Activated naive CD4-positive, alpha-beta T cell treated with anti-CD3 and anti-CD28 coated beads, Interleukin-2, amount 10 ng/mL, durations not matched to agents 7 days and 5 days (primary cell): ENCODE measurements around the gene FAM180B.
A peak's percentile ranks its signal among the peaks of the same experiment; 100 is the strongest.
"Not testable (repeated sequence)": the region's sequence is repeated elsewhere in the genome, so short reads cannot be mapped to it uniquely, and the experiment has no call there.

Experiments used
- CTCF ChIA-PET: fragments of 350-600 bp; sonication (Branson Sonifier 250); formaldehyde crosslinking; loops from one replicate; lab custom pipeline; 2021; ENCODE audit warnings: antibody characterized with exemption; lab: Charles Lee
- DNase-seq: peaks from one replicate; pipeline ENCODE4 v3.0.0-alpha.2; 2020
- H3K27ac Mint-ChIP-seq: one replicate; pipeline ENCODE4 v1.8.0; 2021; ENCODE audit warnings: mild to moderate bottlenecking, moderate library complexity, mixed read lengths
- H3K27me3 Mint-ChIP-seq: one replicate; pipeline ENCODE4 v1.8.0; 2021; ENCODE audit warnings: mild to moderate bottlenecking, mixed read lengths
- H3K36me3 Mint-ChIP-seq: one replicate; pipeline ENCODE4 v1.8.0; 2021; ENCODE audit warnings: mixed read lengths
- H3K4me1 Mint-ChIP-seq: one replicate; pipeline ENCODE4 v1.8.0; 2021; ENCODE audit warnings: mixed read lengths
- H3K4me3 Mint-ChIP-seq: one replicate; pipeline ENCODE4 v1.8.0; 2021; ENCODE audit warnings: mild to moderate bottlenecking, moderate library complexity, mixed read lengths
- H3K9me3 Mint-ChIP-seq: one replicate; pipeline ENCODE4 v1.8.0; 2021; ENCODE audit warnings: mixed read lengths

Gene FAM180B, protein sequence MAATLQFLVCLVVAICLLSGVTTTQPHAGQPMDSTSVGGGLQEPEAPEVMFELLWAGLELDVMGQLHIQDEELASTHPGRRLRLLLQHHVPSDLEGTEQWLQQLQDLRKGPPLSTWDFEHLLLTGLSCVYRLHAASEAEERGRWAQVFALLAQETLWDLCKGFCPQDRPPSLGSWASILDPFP

DNA sequence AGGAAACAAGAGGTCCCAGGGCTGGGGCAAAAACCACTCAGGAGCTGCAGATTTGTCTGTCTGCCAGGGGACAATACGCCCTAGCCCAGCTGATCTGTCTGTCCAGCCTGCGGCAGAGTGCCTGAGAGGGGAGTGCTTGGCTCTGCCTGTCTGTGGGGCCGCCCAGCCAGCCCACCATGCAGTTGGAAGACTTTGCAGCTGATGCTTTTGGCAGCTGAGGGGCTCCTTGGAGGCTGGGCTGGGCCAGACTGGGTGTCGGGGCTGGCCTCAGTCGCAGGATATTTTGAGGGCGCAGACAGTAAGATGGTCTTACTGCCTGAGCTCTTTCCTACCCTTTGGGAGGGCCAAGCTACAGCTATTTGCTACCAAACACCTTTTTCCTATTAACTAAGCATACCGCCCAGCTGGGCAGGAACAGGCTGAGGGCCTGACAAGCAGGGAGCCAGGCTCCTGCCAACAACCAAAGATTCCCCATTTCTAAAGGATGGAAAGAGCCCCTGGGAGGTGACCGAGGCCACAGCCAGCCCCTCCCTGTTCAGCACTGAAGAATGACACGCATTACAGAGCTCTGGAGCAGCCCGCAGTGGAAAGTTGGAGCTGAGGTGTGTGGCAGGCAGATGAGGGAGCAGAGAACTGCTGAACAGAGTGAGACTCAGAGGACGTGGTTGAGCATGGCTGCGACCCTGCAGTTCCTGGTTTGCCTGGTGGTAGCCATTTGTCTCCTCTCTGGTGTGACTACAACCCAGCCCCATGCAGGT is at the start of gene FAM180B:
Gene FAM180B (plus strand): TSS at position 581 of the 758 bp plus-strand sequence. CDS start 91 bp downstream, at position 672.
- CTCF ChIA-PET: no interaction called here
- peaks cover 4% of the 10 kb centered on the region for H3K4me1 Mint-ChIP-seq
- H3K27me3 Mint-ChIP-seq: no peaks in the 10 kb centered on the region
- H3K4me3 Mint-ChIP-seq: no peak within 1 kb of the TSS
- H3K36me3 Mint-ChIP-seq: peaks cover 26% of the 10 kb centered on the region
- no peaks in the 10 kb centered on the region for H3K9me3 Mint-ChIP-seq
- no peak for DNase-seq
- no peak within 1 kb of the TSS for H3K27ac Mint-ChIP-seq

DNA sequence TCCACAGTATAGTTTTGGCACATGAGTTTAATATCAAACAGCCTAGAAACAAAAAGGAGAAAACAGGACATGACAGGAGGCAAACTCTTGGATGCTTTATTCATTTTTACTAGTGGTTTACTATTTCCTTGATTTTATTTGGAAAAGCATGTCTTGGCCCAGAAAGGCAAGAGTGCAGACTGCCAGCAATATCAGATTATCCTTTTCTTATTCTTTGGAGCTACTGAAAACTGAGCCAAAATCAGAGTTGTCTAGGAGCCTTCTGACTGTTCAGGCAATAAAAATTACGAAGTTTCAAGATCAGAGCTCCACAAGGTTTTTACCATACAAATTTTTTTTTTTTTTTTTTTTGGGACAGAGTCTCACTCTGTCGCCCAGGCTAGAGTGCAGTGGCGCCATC is 49.6 kb upstream of the FAM180B start:
- DNase-seq: no peak
- Mint-ChIP-seq H3K36me3 (peaks cover 25% of the 10 kb centered on the region), H3K27ac (no peak overlapping the region), H3K4me3 (no peak overlapping the region), H3K9me3 (no peaks in the 10 kb centered on the region), H3K4me1 (peaks cover 35% of the 10 kb centered on the region), H3K27me3 (no peaks in the 10 kb centered on the region)
- CTCF ChIA-PET: interaction anchor here (1.1 to 1.7 kb wide), 3 partner anchors 8 to 28 kb away, joined by 3 to 5 read pairs (median 3); partner anchors contain the start of gene CELF1

DNA sequence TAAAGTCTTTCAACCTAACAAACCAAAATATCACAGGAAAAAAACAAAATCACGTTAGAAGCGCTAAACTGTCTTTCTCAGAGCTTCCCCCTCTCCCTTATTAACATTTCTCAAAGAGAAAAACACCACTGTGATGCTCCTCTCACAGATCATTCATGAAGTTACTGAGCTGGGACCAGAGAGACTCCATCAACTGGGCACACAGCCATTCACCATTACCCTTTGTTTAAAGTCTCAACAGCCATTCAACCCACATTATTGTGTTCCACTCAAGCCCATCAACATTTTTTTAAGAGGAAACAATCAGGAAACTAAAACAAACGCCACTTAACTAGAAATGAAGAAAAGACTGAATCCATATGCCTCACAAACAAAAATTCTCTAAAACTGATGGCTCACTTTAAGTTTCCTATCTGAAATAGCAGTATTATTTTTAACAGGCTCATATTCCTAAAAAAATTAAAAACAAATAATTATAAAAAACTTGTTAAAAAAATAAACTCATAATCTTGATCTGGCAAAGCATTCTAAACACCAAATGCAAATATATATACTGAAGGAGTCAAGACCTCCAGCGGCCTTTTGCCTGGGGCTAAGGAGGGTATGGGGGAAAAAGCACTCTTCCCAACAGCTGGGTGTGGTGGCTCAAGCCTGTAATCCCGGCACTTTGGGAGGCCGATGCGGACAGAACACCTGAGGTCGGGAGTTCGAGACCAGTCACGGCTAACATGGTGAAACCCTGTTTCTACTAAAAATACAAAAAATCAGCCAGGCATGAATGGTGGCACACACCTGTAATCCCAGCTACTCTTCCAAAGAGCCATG is 47.5 kb upstream of the FAM180B start:
- peaks cover 25% of the 10 kb centered on the region for H3K36me3 Mint-ChIP-seq
- H3K27me3 Mint-ChIP-seq: no peaks in the 10 kb centered on the region
- H3K27ac Mint-ChIP-seq: no peak overlapping the region
- H3K4me1 Mint-ChIP-seq: peaks cover 43% of the 10 kb centered on the region
- H3K9me3 Mint-ChIP-seq: no peaks in the 10 kb centered on the region
- DNase-seq: no peak
- no peak overlapping the region for H3K4me3 Mint-ChIP-seq
- CTCF ChIA-PET: interaction anchor here (0.7 to 1.7 kb wide), 4 partner anchors 13 to 15 kb away, joined by 3 to 5 read pairs (median 4); partner anchors contain the start of gene CELF1

DNA sequence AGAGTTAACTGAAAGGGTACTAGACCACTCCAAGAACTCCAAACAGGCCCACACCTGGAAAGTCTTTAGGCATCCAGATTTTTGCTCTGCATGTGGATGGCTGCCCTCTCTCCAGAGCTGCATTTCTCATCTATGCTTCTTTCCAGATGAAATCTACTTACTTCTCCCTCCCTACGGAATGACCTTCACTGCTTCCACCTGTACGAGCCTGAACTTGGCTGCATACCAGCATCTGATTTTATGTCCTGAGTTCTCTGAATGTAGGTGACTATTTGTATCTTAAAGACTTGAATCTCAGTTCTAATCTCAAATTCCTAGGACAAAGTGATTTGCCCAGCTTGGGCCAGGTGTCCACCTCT is 46.8 kb upstream of the FAM180B start:
- Mint-ChIP-seq H3K27ac (no peak overlapping the region), H3K9me3 (no peaks in the 10 kb centered on the region), H3K4me3 (no peak overlapping the region), H3K27me3 (no peaks in the 10 kb centered on the region), H3K36me3 (peaks cover 25% of the 10 kb centered on the region), H3K4me1 (peaks cover 47% of the 10 kb centered on the region)
- no peak for DNase-seq
- CTCF ChIA-PET: interaction anchor here (1.6 kb wide), 1 partner anchor 14 kb away, joined by 5 read pairs; no protein-coding TSS in a partner anchor

DNA sequence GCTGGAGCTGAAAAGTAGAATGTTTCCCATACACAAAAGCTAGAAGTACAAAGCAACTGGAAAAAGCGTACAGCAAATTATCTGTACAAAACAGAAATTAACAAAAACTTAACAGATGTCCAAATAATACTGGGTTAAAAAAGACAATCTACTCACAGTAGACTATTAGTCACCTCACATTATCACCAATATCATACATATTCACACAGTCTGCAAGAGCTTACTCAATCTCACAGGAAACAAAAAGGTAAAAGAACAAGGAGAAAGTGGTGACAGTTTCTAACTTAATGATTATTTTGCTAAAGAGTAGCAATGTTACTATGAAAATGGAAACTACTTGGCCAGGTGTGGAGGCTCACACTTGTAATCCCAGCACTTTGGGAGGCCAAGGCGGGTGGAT is 45.4 kb upstream of the FAM180B start:
- CTCF ChIA-PET: interaction anchor here (2.0 kb wide), 1 partner anchor 10 kb away, joined by 13 read pairs; no protein-coding TSS in a partner anchor
- Mint-ChIP-seq H3K36me3 (peaks cover 20% of the 10 kb centered on the region), H3K4me3 (no peak overlapping the region), H3K27me3 (no peaks in the 10 kb centered on the region), H3K27ac (no peak overlapping the region), H3K4me1 (peaks cover 44% of the 10 kb centered on the region), H3K9me3 (no peaks in the 10 kb centered on the region)
- no peak for DNase-seq

DNA sequence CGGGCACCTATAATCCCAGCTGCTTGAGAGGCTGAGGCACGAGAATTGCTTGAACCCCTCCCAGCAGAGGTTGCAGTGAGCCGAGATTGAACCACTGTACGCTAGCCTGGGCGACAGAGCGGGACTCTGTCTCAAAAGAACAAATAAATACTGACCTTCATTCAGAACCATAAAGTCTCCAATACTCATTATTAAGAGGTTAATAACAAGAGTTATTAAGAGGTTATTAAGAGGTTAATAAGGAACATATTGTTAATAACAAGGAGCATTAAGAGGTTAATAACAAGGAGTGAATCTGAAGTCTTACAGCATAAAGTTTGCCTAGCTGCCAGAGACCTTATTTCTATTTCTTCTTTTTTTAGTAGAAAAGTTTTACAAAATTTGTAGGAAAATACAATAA is 41.2 kb upstream of the FAM180B start:
- Mint-ChIP-seq H3K36me3 (peaks cover 19% of the 10 kb centered on the region), H3K27ac (no peak overlapping the region), H3K9me3 (no peaks in the 10 kb centered on the region), H3K27me3 (no peaks in the 10 kb centered on the region), H3K4me1 (peaks cover 50% of the 10 kb centered on the region), H3K4me3 (no peak overlapping the region)
- CTCF ChIA-PET: no interaction called here
- DNase-seq: no peak

DNA sequence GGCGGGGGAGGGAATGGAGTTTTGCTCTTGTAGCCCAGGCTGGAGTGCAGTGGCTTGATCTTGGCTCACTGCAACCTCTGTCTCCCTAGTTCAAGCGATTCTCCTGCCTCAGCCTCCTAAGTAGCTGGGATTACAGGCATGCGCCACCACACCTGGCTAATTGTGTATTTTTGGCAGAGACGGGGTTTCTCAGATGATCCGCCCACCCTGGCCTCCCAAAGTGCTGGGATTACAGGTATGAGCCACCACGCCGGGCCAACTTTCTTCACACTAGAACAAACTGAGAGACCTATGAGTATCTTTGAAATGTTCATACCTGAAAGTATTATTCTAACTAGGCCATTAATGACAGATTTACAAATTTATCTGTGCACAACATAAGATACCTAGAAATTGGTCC is 40.2 kb upstream of the FAM180B start:
- H3K4me3 Mint-ChIP-seq, H3K27me3 Mint-ChIP-seq, DNase-seq, H3K9me3 Mint-ChIP-seq, CTCF ChIA-PET, H3K27ac Mint-ChIP-seq: not testable (repeated sequence)
- Mint-ChIP-seq H3K36me3 (peaks cover 19% of the 10 kb centered on the region), H3K4me1 (peaks cover 50% of the 10 kb centered on the region)

DNA sequence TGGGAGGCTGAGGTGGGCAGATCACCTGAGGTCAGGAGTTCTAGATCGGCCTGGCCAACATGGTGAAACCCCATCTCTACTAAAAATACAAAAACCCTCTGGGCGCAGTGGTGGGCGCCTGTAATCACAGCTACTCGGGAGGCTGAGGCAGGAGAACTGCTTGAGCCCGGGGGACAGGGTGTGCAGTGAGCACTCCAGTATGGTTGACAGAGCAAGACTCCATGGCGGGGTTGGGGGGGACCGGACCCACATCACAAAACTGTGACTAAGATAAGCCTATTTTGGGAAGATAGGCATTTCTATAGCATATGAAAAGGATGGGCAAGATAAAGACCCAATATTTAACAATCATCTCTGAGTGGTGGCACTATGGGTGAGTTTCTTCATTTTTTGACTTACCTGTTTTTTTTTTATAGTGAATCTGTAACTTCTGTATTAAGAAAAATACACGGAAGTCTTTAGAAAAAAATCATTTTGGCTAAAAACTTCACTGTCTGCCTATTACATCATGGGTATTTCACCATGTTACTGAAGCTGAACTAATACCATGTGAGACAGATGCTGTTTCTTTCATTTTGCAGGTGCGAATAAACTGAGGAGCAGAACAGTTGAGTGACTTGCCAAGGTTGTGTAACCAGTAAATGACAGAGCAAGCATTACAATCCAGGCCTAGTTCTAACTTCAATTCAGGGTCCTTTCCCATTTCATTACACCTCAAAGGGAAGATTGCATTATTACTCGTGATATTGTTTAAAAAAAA is 36.0 kb upstream of the FAM180B start:
- no peak for DNase-seq
- Mint-ChIP-seq H3K36me3 (peaks cover 31% of the 10 kb centered on the region), H3K9me3 (no peaks in the 10 kb centered on the region), H3K4me1 (peaks cover 53% of the 10 kb centered on the region), H3K27me3 (peaks cover 4% of the 10 kb centered on the region), H3K4me3 (peak overlapping the region; percentile 47), H3K27ac (peak overlapping the region; percentile 7)
- CTCF ChIA-PET: interaction anchor here (3.2 kb wide), 1 partner anchor 9 kb away, joined by 13 read pairs; no protein-coding TSS in a partner anchor

DNA sequence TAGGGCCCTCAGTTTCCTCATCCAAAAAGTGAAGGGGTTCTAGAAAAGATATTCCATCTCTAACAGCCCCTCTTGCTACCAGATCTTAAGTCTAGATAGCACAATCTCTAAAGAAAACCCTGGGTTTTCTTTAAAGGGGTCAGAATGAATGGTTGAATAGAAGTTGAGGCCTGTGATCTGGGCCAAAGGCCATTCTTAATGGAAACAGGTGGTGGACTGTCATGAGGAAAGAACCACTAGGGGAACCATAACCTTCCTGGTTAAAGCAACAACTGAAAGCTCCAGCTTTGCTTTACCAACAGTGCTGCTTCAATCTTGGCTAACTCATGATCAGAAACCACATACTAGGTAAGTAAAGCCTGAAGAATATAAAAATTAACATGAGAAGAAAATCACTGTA is 35.4 kb upstream of the FAM180B start:
- CTCF ChIA-PET: interaction anchor here (1.0 to 3.2 kb wide), 5 partner anchors 10 to 42 kb away, joined by 3 to 13 read pairs (median 3); no protein-coding TSS in a partner anchor
- no peak for DNase-seq
- peaks cover 4% of the 10 kb centered on the region for H3K27me3 Mint-ChIP-seq
- H3K4me3 Mint-ChIP-seq: peak overlapping the region; percentile 99
- peaks cover 31% of the 10 kb centered on the region for H3K36me3 Mint-ChIP-seq
- H3K9me3 Mint-ChIP-seq: no peaks in the 10 kb centered on the region
- H3K27ac Mint-ChIP-seq: peak overlapping the region; percentile 95
- peaks cover 53% of the 10 kb centered on the region for H3K4me1 Mint-ChIP-seq

DNA sequence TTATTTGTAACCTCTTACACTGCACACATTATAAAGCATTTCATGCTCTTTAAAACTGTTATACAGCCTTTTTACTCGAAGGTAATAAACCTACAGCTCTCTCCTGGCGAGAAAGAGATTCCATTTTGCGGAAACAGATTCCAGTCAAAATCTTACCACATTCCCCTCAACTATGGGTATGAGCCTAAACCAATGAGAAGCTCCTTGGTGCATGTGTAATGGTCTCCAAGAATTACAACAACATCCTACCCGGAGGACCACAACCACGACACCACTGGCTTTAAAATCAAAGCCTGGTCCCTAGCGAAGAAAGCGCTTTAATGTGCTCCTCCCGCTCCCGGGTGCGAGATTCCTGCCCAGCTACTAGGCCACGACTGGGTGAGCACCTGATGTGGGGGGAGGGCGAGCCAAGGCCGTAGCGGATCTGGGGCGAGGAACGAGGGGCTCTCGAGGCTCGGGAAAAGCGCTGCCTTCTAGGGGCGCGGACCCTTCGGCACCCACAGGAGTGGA is 34.4 kb upstream of the FAM180B start:
- Mint-ChIP-seq H3K9me3 (no peaks in the 10 kb centered on the region), H3K4me1 (peaks cover 51% of the 10 kb centered on the region), H3K27ac (peak overlapping the region; percentile 95), H3K27me3 (peaks cover 4% of the 10 kb centered on the region), H3K36me3 (peaks cover 28% of the 10 kb centered on the region), H3K4me3 (peak overlapping the region; percentile 99)
- DNase-seq: peak; percentile 47
- CTCF ChIA-PET: interaction anchor here (0.6 to 3.2 kb wide), 11 partner anchors 11 to 164 kb away, joined by 3 to 13 read pairs (median 3); partner anchors contain the start of genes AGBL2 and KBTBD4

DNA sequence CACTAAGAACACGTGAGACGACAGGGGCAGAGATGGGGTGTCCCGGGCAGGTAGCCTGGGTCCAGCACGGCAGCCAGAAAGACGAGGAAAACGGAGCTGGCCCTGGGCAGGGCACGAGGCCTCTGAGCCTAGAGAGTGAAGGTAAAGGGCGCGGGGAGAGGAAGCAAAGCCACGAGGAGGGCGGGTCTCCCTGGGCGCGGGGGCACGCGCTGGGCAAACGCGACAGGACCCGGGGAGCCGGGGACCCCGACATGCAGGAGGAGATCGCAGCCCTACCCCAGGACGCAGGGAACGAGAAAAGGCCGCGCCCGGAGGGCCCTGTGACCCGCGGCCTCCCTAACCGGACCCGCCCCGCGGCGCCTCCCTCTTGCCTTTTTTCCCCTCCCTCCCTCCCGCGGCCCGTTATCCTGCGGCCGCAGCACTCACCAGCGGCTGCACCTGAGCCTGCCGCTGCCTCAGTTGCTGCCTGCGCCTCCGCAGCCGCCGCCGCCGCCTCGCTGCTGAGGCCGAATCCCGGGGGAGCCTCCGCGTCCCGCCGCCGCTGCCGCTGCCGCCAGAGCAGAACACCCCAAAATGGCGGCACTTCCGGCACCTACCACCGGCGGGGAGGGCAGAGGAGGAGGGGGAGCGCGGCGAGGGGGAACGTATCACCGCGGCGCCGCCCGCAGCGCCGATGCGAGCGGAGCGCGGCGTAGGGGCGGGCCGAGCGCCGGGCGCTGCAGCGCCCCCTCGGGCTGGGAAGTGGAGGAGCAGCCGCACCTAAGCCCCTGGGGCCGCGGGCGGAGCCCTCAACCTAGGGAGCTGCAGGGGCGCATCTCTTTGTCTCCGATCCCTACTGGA is 33.7 kb upstream of the FAM180B start, which contains the start of gene CELF1:
Gene CELF1 (minus strand): TSS at position 567 of the 840 bp plus-strand sequence. CDS start 53,609 bp downstream, outside the sequence.
- Mint-ChIP-seq H3K9me3 (no peaks in the 10 kb centered on the region), H3K36me3 (peaks cover 28% of the 10 kb centered on the region), H3K27ac (peak within 1 kb of the TSS; percentile 95), H3K4me1 (peaks cover 48% of the 10 kb centered on the region), H3K4me3 (peak within 1 kb of the TSS; percentile 99), H3K27me3 (peaks cover 4% of the 10 kb centered on the region)
- peak; percentile 95 for DNase-seq
- CTCF ChIA-PET: interaction anchor here (0.6 to 3.2 kb wide), 13 partner anchors 9 to 163 kb away, joined by 3 to 13 read pairs (median 5); partner anchors contain the start of genes AGBL2, KBTBD4, NDUFS3 and PTPMT1

DNA sequence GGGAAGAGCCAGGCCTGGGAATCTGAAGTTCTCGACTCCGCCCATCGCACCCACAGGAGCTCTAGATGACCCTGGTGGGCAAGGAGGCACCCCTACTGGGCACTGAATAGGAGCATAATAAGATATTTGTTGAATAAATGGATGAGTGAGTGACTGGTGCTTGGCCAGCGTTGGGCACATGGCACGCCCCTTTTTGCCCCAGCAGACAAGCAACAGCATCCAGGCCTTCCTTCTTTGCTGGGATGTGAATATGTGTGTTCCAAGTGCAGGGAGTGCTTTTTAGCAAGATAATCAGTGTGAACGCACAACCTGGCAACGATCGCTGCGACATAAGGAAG is 33.1 kb upstream of the FAM180B start:
- Mint-ChIP-seq H3K27ac (peak overlapping the region; percentile 81), H3K27me3 (peaks cover 4% of the 10 kb centered on the region), H3K9me3 (no peaks in the 10 kb centered on the region), H3K36me3 (peaks cover 26% of the 10 kb centered on the region), H3K4me1 (peaks cover 42% of the 10 kb centered on the region), H3K4me3 (peak overlapping the region; percentile 99)
- CTCF ChIA-PET: interaction anchor here (0.6 to 1.9 kb wide), 9 partner anchors 9 to 84 kb away, joined by 3 to 8 read pairs (median 5); partner anchors contain the start of genes KBTBD4, NDUFS3 and PTPMT1
- no peak for DNase-seq
